ENCODE data around the gene KRT73. TPM values are rescaled to one million over a fixed set of nuclear protein-coding genes. Genes with fewer than 3 reads are reported as not detected.

KRT73 gene
- total and polyA plus RNA-seq, 4 donors: not detected

GRCh38 chr12:52655720-52656124, 37.4 kb upstream of the KRT73 start:
- no peaks in the 10 kb centered on the region for H3K36me3 ChIP-seq (ENCODE audit: control insufficient read depth in 4 of 4, insufficient read depth in 3 of 4, low read depth in 1 of 4, low read length in 3 of 4)
- H3K9me3 ChIP-seq (ENCODE audit: control insufficient read depth in 4 of 4, low read length in 3 of 4): peaks cover 0 to 2% (median 0%) of the 10 kb centered on the region in 4 donors
- WGBS: 41% methylated on average over 8 of the region's 8 CpGs
- no peak for TF ChIP-seq HNF4G (IDR thresholded peaks at IDR 0.05)
- no peak overlapping the region for H3K27ac ChIP-seq (ENCODE audit: low read depth in 1 of 2, low read length in 2 of 2)
- no peak for DNase-seq (ENCODE audit: low spot score)
- H3K27me3 ChIP-seq (ENCODE audit: control insufficient read depth in 4 of 4, insufficient read depth in 4 of 4, low read length in 3 of 4): peaks cover 0 to 2% (median 0%) of the 10 kb centered on the region in 4 donors
- H3K9ac ChIP-seq (ENCODE audit: low read depth in 1 of 2, low read length in 2 of 2): no peak overlapping the region
- no peak overlapping the region for H3K4me3 ChIP-seq (ENCODE audit: low read depth in 1 of 3, low read length in 3 of 3)
- no peaks in the 10 kb centered on the region for H3K4me1 ChIP-seq (ENCODE audit: control insufficient read depth in 4 of 4, insufficient read depth in 4 of 4, low read length in 3 of 4)

DNA sequence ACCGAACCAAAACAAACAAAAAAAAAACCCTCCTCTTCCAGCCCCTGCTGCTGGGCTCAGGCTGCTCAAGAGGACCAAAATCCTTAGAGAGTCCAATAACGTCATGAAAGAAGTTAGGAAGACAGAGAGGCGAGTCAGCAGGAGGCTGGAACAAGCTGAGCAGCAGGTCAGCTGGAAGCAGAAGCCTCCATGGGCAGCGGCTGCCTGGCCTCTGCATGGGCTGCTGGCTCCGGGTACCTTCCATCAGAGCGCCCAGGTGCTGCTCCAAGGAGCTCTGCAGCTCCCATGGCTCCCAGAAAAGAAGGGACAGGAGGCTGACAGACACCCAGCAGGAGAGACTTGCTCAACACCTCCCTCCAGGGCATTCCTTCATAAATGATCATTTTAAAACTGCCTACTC, 36.9 kb upstream of the KRT73 start:
- DNase-seq (ENCODE audit: low spot score): no peak
- no peak overlapping the region for H3K9ac ChIP-seq (ENCODE audit: low read depth in 1 of 2, low read length in 2 of 2)
- no peak overlapping the region for H3K4me3 ChIP-seq (ENCODE audit: low read depth in 1 of 3, low read length in 3 of 3)
- WGBS: 68% methylated on average over 6 of the region's 6 CpGs
- H3K27ac ChIP-seq (ENCODE audit: low read depth in 1 of 2, low read length in 2 of 2): no peak overlapping the region
- TF ChIP-seq RAD21 (IDR thresholded peaks at IDR 0.05) (no peak), HNF4A (conservative IDR thresholded peaks at IDR 0.05) (no peak), FOXA1 (IDR thresholded peaks at IDR 0.05) (no peak), FOXA2 (IDR thresholded peaks at IDR 0.05) (no peak), JUND (IDR thresholded peaks at IDR 0.05) (no peak), SP1 (IDR thresholded peaks at IDR 0.05) (no peak), TAF1 (conservative IDR thresholded peaks at IDR 0.05) (no peak), GABPA (IDR thresholded peaks at IDR 0.05 in 1 of 2, conservative IDR thresholded peaks at IDR 0.05 in 1 of 2) (no peak), NR2F2 (IDR thresholded peaks at IDR 0.05) (no peak), YY1 (IDR thresholded peaks at IDR 0.05) (no peak)
- peaks cover 0 to 2% (median 0%) of the 10 kb centered on the region in 4 donors for H3K9me3 ChIP-seq (ENCODE audit: control insufficient read depth in 4 of 4, low read length in 3 of 4)
- H3K4me1 ChIP-seq (ENCODE audit: control insufficient read depth in 4 of 4, insufficient read depth in 4 of 4, low read length in 3 of 4): no peaks in the 10 kb centered on the region
- H3K27me3 ChIP-seq (ENCODE audit: control insufficient read depth in 4 of 4, insufficient read depth in 4 of 4, low read length in 3 of 4): peaks cover 0 to 2% (median 0%) of the 10 kb centered on the region in 4 donors
- H3K36me3 ChIP-seq (ENCODE audit: control insufficient read depth in 4 of 4, insufficient read depth in 3 of 4, low read depth in 1 of 4, low read length in 3 of 4): no peaks in the 10 kb centered on the region

DNA sequence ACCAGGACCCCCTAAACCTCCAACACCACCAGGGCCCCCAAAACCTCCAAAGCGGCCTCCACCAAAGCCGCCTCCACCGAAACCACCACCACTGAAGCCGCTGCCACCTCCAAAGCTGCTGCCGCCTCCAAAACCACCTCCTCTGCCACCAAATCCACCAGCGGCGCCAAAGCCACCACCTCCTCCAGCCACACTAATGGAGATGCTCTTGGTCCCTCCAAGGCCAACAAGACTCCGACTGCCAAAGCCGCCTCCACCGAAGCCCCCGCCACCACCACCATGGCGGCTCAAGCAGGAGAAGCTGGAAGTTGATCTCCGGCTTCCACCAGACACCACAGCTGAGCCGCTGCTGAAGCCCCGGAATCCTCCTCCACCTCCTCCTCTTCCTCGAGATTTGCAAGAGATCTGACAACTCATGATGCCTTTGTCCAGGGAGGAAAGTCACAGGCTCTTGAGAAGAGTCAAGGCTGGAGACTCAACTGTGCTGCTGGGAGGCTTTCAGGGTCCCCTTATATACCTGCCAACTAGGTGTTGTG, 33.4 kb upstream of the KRT73 start, which contains the start of gene KRT2:
Gene KRT2 (minus strand): TSS at position 486 of the 536 bp plus-strand sequence. CDS start 69 bp downstream, at position 417.
- no peak within 1 kb of the TSS for H3K4me3 ChIP-seq (ENCODE audit: low read depth in 1 of 3, low read length in 3 of 3)
- H3K4me1 ChIP-seq (ENCODE audit: control insufficient read depth in 4 of 4, insufficient read depth in 4 of 4, low read length in 3 of 4): no peaks in the 10 kb centered on the region
- TF ChIP-seq MAX (IDR thresholded peaks at IDR 0.05) (no peak), FOXA2 (IDR thresholded peaks at IDR 0.05) (no peak), CTCF (IDR thresholded peaks at IDR 0.05; ENCODE audit: low read depth, low read length, missing input control) (no peak), RXRA (IDR thresholded peaks at IDR 0.05) (no peak), RAD21 (IDR thresholded peaks at IDR 0.05) (no peak), YY1 (IDR thresholded peaks at IDR 0.05) (no peak), HNF4G (IDR thresholded peaks at IDR 0.05) (no peak), FOXA1 (IDR thresholded peaks at IDR 0.05) (no peak), GABPA (IDR thresholded peaks at IDR 0.05 in 1 of 2, conservative IDR thresholded peaks at IDR 0.05 in 1 of 2) (no peak)
- TF ChIP-seq, protein P1, sequence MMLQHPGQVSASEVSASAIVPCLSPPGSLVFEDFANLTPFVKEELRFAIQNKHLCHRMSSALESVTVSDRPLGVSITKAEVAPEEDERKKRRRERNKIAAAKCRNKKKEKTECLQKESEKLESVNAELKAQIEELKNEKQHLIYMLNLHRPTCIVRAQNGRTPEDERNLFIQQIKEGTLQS (IDR thresholded peaks at IDR 0.05): no peak
- TF ChIP-seq, protein P2, sequence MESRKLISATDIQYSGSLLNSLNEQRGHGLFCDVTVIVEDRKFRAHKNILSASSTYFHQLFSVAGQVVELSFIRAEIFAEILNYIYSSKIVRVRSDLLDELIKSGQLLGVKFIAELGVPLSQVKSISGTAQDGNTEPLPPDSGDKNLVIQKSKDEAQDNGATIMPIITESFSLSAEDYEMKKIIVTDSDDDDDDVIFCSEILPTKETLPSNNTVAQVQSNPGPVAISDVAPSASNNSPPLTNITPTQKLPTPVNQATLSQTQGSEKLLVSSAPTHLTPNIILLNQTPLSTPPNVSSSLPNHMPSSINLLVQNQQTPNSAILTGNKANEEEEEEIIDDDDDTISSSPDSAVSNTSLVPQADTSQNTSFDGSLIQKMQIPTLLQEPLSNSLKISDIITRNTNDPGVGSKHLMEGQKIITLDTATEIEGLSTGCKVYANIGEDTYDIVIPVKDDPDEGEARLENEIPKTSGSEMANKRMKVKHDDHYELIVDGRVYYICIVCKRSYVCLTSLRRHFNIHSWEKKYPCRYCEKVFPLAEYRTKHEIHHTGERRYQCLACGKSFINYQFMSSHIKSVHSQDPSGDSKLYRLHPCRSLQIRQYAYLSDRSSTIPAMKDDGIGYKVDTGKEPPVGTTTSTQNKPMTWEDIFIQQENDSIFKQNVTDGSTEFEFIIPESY (IDR thresholded peaks at IDR 0.05): no peak
- DNase-seq (ENCODE audit: low spot score): no peak
- H3K27me3 ChIP-seq (ENCODE audit: control insufficient read depth in 4 of 4, insufficient read depth in 4 of 4, low read length in 3 of 4): peaks cover 0 to 2% (median 0%) of the 10 kb centered on the region in 4 donors
- no peak within 1 kb of the TSS for H3K27ac ChIP-seq (ENCODE audit: low read depth in 1 of 2, low read length in 2 of 2)
- no peaks in the 10 kb centered on the region for H3K36me3 ChIP-seq (ENCODE audit: control insufficient read depth in 4 of 4, insufficient read depth in 3 of 4, low read depth in 1 of 4, low read length in 3 of 4)
- WGBS: 97% methylated on average over 16 of the region's 16 CpGs
- H3K9me3 ChIP-seq (ENCODE audit: control insufficient read depth in 4 of 4, low read length in 3 of 4): peaks cover 0 to 2% (median 0%) of the 10 kb centered on the region in 4 donors
- no peak within 1 kb of the TSS for H3K9ac ChIP-seq (ENCODE audit: low read depth in 1 of 2, low read length in 2 of 2)
